Body of pancreas (tissue), 4 donors: ENCODE results near the gene SRRT. TPM values are rescaled to one million over a fixed set of nuclear protein-coding genes. Genes with fewer than 3 reads are reported as not detected.

Experiments used
- ATAC-seq: fragments of 150-250 bp; one replicate; pipeline ENCODE4 v1.9.1; 2016
- DNase-seq, 4 donors: peaks; one replicate each; pipeline ENCODE4 v3.0.0-alpha.2; 2019
- H3K27ac ChIP-seq, 4 donors: fragments of 200-600 bp; sonication (generic); 1 replicate in 3 of 4; 2 replicates in 1 of 4; pipeline versions ENCODE4 v1.5.1 to v1.6.1; 2016 to 2019; ENCODE audit warnings: mild to moderate bottlenecking in 1 of 4, mixed read lengths in 1 of 4, moderate library complexity in 1 of 4
- H3K27me3 ChIP-seq, 2 donors: fragments of 200-600 bp; sonication (generic); one replicate each; pipeline ENCODE4 v1.6.0; 2016; ENCODE audit warnings: mild to moderate bottlenecking in 1 of 2
- H3K36me3 ChIP-seq, 2 donors: fragments of 200-600 bp; sonication (generic); replicated peaks in 1 of 2; 2 replicates each; pipeline ENCODE4 v1.5.1; 2016; ENCODE audit warnings: low read depth in 2 of 2; ENCODE audit not compliant: insufficient read depth in 1 of 2
- H3K4me1 ChIP-seq: fragments of 200-600 bp; sonication (generic); one replicate; pipeline ENCODE4 v1.6.0; 2016
- H3K4me3 ChIP-seq, 2 donors: fragments of 200-600 bp; sonication (generic); 1 replicate in 1 of 2; 2 replicates in 1 of 2; pipeline ENCODE4 v1.5.1; 2016 to 2019
- H3K9me3 ChIP-seq, 3 donors: fragments of 200-600 bp; sonication (generic); 1 replicate in 2 of 3; 2 replicates in 1 of 3; pipeline ENCODE4 v1.5.1; 2016
- POLR2A ChIP-seq, 3 donors: fragments of 450-650 bp; IDR thresholded peaks; one replicate each; pipeline ENCODE4 v1.6.1; 2016; ENCODE audit warnings: antibody characterized with exemption in 3 of 3, mild to moderate bottlenecking in 2 of 3
- WGBS, 2 donors: methylation state at CpG; one replicate each; pipeline ENCODE4 v1.1.5; 2017; 5-methylcytosine and 5-hydroxymethylcytosine counted together
- intact Hi-C: fragments of 100-400 bp; cut with DNase I; formaldehyde crosslinking; loops from one replicate; pipeline ENCODE4 v1.15.1; 2023
- total RNA-seq, 2 donors: library from RNA; depleted of rRNA; stranded (reverse); fragments of >200 nt; gene quantifications; one replicate each; pipeline ENCODE4 v1.1.0, GENCODE V29; 2016
- TF ChIP-seq, protein P1 (sequence below), 7 experiments: fragments of 450-650 bp in 4 of 7; fragments of 200-600 bp in 3 of 7; sonication (generic) in 3 of 7; IDR thresholded peaks; one replicate each; pipeline ENCODE4 v1.5.1; 2016 to 2019; ENCODE audit warnings: antibody characterized with exemption in 7 of 7

The SRRT gene
- total RNA-seq, 2 donors from 2014 or later = 54.7 to 60.7 TPM

DNA sequence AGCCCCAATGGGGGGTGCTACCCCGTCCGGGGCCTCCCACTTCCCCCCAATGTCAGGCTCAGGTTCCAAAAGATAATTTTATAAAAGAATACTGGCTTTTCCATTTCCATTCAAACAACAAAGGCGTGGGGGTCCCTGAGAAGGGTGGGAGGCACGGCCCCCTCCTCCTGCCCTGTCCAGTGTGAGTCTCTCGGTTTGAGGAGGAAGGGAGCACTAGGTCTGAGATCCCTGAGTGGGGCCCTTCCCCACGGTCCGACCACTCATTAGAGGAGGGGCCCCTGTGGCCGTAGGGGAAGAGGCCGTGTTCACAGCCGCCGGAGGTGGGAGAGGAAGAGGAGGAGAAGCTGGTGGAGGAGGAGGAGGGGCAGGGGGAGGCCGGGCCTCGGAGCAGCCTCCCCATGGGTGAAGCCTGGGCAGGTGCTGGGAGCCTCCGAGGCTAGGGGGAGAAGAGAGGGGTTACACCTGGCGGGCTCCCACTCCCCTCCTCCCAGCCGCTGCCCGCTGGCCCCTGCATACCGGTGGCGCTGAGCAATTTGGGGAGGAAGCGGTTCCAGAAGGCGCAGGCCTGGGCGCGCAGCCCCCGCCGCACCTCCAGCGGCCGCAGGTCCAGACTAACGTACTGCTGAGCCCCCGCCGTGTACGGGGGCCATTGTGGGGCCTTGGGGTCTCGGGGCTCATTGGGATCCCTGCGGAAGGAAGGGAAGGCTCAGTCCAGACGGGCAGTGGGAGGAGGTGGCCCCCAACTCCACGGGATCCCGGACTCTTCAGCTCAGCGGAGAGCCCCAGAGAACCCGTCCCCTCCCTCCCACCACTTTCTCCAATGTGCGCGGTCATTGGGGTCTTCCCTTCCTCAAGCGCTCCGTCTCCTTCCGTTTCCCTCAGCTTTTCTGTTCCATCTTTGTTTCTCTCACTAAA is 16.0 kb downstream of the SRRT start:
- ATAC-seq (no peak), DNase-seq (no peak)
- H3K27me3 ChIP-seq = peaks cover 0 to 10% of the 10 kb centered on the region in 2 donors
- H3K9me3 ChIP-seq = no peaks in the 10 kb centered on the region
- peaks cover 6 to 8% of the 10 kb centered on the region in 2 donors for H3K36me3 ChIP-seq
- TF ChIP-seq, protein P1, sequence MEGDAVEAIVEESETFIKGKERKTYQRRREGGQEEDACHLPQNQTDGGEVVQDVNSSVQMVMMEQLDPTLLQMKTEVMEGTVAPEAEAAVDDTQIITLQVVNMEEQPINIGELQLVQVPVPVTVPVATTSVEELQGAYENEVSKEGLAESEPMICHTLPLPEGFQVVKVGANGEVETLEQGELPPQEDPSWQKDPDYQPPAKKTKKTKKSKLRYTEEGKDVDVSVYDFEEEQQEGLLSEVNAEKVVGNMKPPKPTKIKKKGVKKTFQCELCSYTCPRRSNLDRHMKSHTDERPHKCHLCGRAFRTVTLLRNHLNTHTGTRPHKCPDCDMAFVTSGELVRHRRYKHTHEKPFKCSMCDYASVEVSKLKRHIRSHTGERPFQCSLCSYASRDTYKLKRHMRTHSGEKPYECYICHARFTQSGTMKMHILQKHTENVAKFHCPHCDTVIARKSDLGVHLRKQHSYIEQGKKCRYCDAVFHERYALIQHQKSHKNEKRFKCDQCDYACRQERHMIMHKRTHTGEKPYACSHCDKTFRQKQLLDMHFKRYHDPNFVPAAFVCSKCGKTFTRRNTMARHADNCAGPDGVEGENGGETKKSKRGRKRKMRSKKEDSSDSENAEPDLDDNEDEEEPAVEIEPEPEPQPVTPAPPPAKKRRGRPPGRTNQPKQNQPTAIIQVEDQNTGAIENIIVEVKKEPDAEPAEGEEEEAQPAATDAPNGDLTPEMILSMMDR (IDR thresholded peaks at IDR 0.05) = no peak
- no peak for TF ChIP-seq POLR2A (IDR thresholded peaks at IDR 0.05)
- 34 to 43% methylated on average over 28 to 43 of the region's 43 CpGs for WGBS, 2 donors
- peak overlapping the region; percentile 85 to 96 (median 93) for H3K27ac ChIP-seq
- peaks cover 49% of the 10 kb centered on the region for H3K4me1 ChIP-seq
- H3K4me3 ChIP-seq = no peak overlapping the region
- intact Hi-C loops = no loop called here

GRCh38 chr7:100891568-100892247 is 16.8 kb downstream of the SRRT start:
- Histone ChIP-seq H3K9me3 (no peaks in the 10 kb centered on the region), H3K27ac (no peak overlapping the region), H3K36me3 (peaks cover 0 to 2% of the 10 kb centered on the region in 2 donors), H3K4me3 (no peak overlapping the region), H3K27me3 (peaks cover 0 to 17% of the 10 kb centered on the region in 2 donors), H3K4me1 (peaks cover 57% of the 10 kb centered on the region)
- DNase-seq = no peak
- no peak for TF ChIP-seq POLR2A (IDR thresholded peaks at IDR 0.05)
- TF ChIP-seq, protein P1 (IDR thresholded peaks at IDR 0.05) = no peak
- intact Hi-C loops = no loop called here
- 78% methylated on average over 8 of the region's 8 CpGs for WGBS, 2 donors
- no peak for ATAC-seq

- 85 to 87% methylated on average over 26 to 36 of the region's 44 CpGs for WGBS, 2 donors
- Histone ChIP-seq H3K9me3 (no peaks in the 10 kb centered on the region), H3K4me1 (peaks cover 60% of the 10 kb centered on the region), H3K27me3 (peaks cover 0 to 18% of the 10 kb centered on the region in 2 donors), H3K36me3 (peaks cover 0 to 2% of the 10 kb centered on the region in 2 donors), H3K27ac (no peak overlapping the region), H3K4me3 (no peak overlapping the region)
- no peak for ATAC-seq
- intact Hi-C loops = no loop called here
- DNase-seq = no peak
- TF ChIP-seq, protein P1 (IDR thresholded peaks at IDR 0.05) = no peak
- TF ChIP-seq POLR2A (IDR thresholded peaks at IDR 0.05) = no peak
Measured at GRCh38 chr7:100892364-100893317, 17.7 kb downstream of the SRRT start.

GRCh38 chr7:100893318-100893895 is 18.5 kb downstream of the SRRT start:
- TF ChIP-seq, protein P1 (IDR thresholded peaks at IDR 0.05) = no peak
- no peak for TF ChIP-seq POLR2A (IDR thresholded peaks at IDR 0.05)
- WGBS, 2 donors = 84% methylated on average over 26 of the region's 32 CpGs; no CpG with 5 or more reads in 1 of the 2 donors
- DNase-seq (no peak), ATAC-seq (no peak)
- Histone ChIP-seq H3K27me3 (peaks cover 0 to 18% of the 10 kb centered on the region in 2 donors), H3K27ac (no peak overlapping the region), H3K36me3 (no peaks in the 10 kb centered on the region), H3K4me1 (peaks cover 60% of the 10 kb centered on the region), H3K9me3 (no peaks in the 10 kb centered on the region), H3K4me3 (no peak overlapping the region)
- intact Hi-C loops = no loop called here
